T1000 (cell line): Measurements from ENCODE around the gene C6orf47.

ENCODE experiments used
- DNase-seq: peaks from one replicate; lab custom pipeline; 2025; ENCODE audit warnings: mixed read lengths; lab: John Stamatoyannopoulos, UW

Gene C6orf47

DNA sequence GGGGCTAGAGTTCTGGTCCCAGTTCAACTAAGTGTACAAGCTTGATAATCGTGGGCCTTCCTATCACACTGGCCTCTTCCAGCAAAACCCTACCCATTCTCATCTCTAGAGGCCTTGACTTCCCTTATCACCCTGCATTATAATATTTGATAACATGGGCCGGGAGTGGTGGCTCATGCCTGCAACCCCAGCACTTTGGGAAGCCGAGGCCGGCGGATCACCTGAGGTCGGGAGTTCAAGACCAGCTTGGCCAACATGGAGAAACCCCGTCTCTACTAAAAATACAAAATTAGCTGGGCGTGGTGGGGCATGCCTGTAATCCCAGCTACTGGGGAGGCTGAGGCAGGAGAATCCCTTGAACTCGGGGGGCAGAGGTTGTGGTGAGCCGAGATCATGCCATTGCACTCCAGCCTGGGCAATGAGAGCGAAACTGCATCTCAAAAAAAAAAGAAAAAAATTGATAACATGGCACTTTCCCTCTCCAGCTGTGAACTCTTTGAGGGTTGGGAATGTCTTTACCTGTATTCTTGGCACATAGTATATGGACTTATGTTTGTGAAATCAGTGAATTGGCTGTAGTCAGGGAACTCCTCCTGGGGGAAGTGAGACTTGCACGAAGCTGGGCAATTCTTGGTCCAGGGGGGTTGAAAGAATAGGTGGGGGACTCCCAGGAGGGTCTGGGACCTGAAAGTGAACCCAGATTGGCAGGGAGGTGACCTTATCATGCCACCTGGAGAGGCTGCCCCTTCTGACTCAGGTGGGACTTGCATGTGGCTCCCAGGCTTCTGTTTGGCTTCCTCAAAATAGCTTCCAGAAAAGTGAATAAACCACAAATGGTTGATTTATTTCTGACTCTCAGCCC, 915 bp upstream of the C6orf47 start:
- DNase-seq: no peak

DNA sequence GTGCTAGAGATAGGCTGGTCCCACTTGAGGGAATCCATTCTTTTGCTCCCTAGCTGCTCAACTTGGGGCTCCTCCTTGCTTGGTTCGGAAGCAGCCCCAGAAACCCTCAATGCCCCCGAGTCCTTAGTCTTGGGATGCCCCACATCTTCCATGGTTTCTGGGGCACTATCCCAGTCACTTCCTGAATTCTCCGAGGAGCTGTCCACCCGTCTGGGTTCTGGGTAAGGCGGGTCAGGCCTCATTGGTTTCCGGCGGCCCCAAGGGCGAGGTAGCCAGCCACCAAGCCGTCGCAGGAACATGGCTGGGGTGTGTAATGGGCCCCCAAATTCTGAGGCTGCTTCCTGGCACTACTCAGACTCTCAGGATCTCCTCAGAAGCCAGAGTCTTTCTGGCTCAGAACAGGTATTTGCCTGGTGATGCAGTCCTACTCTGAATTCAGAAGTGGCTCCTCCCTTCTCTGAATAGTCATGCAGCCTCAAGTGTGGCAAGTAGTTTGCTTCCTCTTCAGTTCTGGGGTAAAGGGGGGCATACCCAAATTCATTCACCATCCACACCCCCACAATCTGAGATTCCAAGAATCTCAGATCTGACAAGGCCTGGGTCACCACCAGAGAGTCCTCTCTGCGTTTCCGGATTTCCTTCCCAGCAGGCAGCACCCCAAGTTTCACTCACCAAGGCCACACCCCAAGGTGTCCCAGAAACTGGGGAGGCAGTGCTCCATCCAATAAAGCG, 763 bp downstream of the C6orf47 start:
- no peak for DNase-seq

- no peak for DNase-seq
Observed at GRCh38 chr6:31658983-31659648, 1.5 kb downstream of the C6orf47 start.

- no peak for DNase-seq
Observed at GRCh38 chr6:31658158-31658688, 2.4 kb downstream of the C6orf47 start.

DNA sequence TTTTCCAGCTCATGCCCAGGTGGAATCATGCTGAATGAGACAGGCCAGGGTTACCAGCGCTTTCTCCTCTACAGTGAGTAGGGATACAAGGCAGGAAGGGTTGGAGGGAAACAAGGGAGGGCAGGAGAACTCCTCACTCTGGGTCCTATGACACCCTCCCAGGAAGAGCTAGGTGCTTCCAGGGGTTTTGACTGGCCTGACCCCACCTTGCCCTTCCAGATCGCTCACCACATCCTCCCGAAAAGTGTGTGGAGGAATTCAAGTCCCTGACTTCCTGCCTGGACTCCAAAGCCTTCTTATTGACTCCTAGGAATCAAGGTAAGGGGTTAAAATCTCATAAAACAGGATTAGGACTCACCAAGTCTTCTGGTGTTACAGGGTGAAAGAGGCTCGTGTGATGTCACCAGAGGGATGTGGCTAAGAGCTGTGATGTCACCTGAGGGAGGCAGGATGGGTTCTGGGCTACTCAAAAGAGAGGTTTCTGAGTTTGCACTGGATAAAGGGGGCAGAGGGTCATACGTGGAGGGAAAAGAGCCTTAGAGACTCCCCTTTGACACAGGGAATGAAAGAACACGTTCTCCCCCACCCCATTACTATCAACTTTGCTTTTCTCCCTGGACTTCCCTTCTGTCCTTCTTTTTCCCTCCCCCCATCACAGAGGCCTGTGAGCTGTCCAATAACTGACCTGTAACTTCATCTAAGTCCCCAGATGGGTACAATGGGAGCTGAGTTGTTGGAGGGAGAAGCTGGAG, 3.0 kb downstream of the C6orf47 start:
- DNase-seq: no peak

GRCh38 chr6:31655349-31656237, 5.0 kb downstream of the C6orf47 start, which contains the start of gene APOM:
Gene APOM (plus strand): TSS chr6:31655894. CDS start chr6:31655967, 73 bp downstream.
- no peak for DNase-seq

GRCh38 chr6:31654574-31655348, 5.8 kb downstream of the C6orf47 start:
- DNase-seq: no peak

DNA sequence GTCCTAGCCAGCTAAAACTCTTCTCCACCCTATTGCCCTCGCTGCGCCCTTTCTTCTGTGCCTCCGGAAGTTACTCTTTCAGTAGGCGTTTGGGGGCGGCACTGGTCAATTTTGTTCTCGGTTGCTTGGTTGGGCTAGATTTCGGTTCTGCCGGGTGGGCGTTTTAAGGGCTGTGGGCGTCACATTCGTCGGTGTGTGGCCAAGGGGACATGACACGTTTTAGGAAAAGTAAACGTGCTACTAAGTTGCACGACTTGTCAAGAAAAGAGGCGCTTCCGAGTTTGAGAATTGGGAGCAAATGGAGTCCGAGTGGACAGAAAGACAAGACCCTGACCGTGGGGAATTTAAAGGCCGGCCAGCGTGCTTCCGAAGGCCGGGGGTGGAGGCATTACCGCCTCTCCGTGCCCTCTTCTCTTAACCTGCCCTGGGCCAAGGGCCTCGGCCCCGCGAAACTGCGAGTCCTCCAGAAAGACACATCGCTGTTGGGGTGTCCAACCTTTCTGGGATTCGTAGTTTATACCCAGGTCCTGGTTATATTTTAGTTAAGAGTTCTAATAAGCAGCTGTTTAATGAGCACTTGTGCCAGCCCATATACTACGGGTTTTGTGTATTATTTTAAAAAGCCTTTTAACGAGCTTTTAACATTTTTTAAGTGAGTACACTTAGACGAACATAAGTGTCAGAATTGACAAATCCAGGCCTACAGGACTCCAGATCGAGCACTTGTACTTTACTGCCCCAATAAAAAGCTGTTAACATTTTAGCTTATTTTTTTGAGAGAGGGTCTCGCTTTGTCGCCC, 7.5 kb downstream of the C6orf47 start:
- no peak for DNase-seq

GRCh38 chr6:31651602-31652191, 8.9 kb downstream of the C6orf47 start:
- DNase-seq: peak; percentile 80

GRCh38 chr6:31645325-31645724, 15.3 kb downstream of the C6orf47 start:
- DNase-seq: no peak

GRCh38 chr6:31643818-31644454, 16.6 kb downstream of the C6orf47 start:
- no peak for DNase-seq

DNA sequence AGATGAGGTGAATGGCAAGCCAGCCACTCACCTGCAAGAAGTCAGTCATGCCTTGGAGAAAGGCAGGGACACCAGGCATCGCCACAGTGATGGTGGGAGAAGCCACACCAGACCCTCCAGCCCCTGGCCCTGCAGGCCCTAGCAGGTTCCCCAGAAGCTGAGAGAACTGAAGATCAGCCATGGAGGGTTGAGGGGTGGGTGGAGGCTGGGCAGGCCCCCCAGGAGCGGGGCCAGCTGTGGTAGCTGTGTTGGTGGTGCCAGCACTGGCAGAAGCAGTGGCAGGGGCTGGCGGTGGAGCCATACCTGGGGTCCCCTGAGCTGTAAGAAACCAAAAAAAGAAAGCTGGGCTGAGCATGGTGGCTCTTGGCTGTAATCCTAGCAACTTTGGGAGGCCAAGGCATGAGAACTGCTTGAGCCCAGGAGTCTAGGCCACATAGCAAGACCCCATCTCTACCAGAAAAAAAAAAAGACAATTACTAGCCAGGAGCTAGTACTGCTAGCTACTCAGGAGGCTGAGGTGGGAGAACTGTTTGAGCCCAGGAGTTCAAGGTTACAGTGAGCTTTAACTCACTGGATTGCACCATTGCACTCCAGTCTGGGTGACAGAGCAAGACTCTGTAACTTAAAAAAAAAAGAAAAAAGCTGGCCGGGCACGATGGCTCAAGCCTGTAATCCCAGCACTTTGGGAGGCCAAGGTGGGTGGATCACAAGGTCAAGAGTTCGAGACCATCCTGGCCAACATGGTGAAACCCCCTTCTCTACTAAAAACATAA, 17.6 kb downstream of the C6orf47 start:
- no peak for DNase-seq

DNA sequence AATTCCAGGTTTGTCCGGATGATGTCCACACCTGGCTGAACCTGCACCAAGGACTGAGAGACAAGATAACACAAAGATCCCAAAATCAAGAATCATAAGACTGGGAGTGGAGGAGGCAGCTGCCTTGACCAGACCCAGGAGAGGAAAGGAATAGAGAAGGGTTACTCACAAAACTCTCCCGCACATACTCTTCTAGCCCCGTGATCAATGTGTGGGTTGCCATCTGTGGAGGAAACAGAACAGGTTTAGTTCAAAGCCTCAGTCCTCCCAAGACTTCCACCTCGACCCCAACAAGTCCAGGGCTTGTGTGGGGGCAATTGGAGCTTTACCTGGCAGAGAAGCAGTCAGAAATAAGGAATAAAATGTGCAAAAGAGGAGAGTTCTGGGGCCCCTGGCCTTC, 19.2 kb downstream of the C6orf47 start:
- DNase-seq: no peak

DNA sequence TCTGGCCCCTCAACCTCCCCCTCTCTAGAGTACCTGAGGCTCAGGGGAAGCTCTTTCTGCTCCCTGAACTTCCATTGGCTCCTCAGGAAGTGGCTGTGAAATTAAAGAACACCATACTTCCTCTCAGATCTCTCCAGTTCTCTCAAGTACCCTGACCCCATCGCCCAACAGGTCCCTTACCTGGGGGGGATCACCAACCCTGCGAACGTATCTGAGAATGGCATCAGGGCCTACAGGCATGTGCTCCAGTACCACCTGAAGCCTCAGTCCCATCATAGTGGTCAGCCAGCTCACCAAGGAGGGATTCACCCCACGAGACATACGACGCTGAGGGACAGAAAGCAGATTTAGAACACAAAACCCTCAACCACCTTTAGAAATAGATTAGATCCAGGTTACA, 20.0 kb downstream of the C6orf47 start:
- no peak for DNase-seq

GRCh38 chr6:31639449-31639861, 21.1 kb downstream of the C6orf47 start:
- DNase-seq: no peak

DNA sequence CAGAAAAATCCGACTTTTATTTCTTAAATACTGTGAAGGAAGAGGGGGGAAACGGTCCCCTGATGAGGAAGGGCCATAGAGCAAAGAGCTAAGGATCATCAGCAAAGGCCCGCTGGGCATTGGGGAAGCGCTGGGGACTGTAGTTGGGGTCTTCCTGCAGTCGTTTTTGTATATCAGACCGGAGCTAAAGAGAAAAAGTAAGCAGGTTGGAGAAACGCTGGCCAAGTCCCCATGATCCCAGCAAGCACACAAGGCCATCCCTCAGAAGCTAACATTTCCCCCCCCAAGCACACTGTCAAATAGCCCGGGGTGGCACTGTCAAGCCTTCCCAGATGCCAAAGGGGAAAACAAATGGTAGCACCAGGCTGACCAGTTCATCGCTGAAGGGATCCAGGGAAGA, 21.5 kb downstream of the C6orf47 start:
- DNase-seq: no peak
